ENCODE results near the gene IGF2BP2. TPM values are rescaled to one million over a fixed set of nuclear protein-coding genes. Genes with fewer than 3 reads are reported as not detected.
A peak's percentile ranks its signal among the peaks of the same experiment; 100 is the strongest.

IGF2BP2 gene
- total and polyA plus RNA-seq, 2 of the 4 experiments (the other 2 are of a cell fraction) = 23.4 to 88.2 TPM

DNA sequence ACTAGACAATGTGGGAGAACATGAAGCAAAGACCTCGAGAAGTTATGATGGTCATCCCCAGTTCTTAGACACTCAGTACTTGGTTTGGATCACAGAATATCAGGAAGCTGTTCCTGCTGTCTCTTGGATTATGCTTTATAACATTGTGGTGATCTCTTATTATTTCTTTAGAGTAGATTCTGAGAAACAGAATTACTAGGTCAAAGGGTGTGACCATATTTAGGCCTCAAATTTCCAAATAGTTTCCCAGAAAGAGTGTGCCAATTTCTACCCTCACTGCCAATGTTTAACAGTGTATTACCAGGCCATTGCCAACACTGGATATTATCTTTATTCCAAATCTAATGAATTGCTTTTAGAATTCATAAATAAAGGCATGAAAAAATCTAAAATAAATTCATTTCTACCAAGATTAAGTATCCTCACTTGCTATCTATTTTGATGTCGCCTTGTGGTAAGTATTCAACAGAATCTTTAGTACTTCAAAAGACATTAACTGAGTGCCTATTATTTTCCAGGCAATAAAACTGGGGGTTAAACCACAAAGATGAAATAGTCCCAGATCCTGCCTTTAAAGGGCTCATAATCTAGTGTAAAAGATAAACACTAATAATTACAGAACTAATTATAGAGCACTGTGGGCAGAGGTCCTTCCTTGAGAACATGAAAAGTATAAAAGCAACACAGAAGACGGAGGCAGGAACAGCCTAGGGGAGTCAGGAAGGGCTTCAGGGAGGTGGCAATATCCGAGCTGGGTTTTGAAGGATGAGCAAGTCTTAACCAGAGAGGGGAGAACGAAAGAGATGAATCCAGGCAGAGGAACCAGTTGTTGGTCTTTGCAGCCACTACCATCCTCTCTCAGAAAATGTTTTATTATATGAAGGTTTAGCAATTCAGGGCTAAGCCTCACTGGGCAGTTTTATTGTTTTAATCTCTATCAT is 86.8 kb downstream of the IGF2BP2 start:
- Histone ChIP-seq H4K8ac (ENCODE audit: low read depth in 2 of 2, low read length in 2 of 2) (peak overlapping the region; percentile 22 to 56; a peak in 2 of 4 replicates), H2AK9ac (replicated peaks; ENCODE audit: low read depth, low read length, poor library complexity) (no peak overlapping the region), H3K27me3 (ENCODE audit: control insufficient read depth, insufficient read depth, low read length) (no peaks in the 10 kb centered on the region), H3K4ac (ENCODE audit: low read depth, low read length) (peak overlapping the region; percentile 71), H4K5ac (ENCODE audit: low read depth, low read length) (no peak overlapping the region), H4K91ac (ENCODE audit: insufficient read depth, low read depth, low read length) (peak overlapping the region; percentile 66), H3K9me3 (ENCODE audit: control insufficient read depth, insufficient read depth, low read length) (no peaks in the 10 kb centered on the region), H3K18ac (ENCODE audit: low read depth, low read length) (peak overlapping the region; percentile 89), H3K9me1 (ENCODE audit: insufficient read depth, low read length) (peaks cover 17% of the 10 kb centered on the region), H3K79me1 (ENCODE audit: low read depth in 1 of 2, low read length in 2 of 2) (peaks cover 18 to 69% of the 10 kb centered on the region in 2 experiments), H3K56ac (ENCODE audit: extremely low read depth, insufficient read depth, low read length) (no peak overlapping the region), H3K9ac (ENCODE audit: low read depth, low read length) (no peak overlapping the region), H3K14ac (replicated peaks; ENCODE audit: low read depth, low read length) (peak overlapping the region; percentile 26), H2BK120ac (ENCODE audit: low read depth, low read length) (peak overlapping the region; percentile 48; the same call in 1 of the 2 replicates), H2BK20ac (ENCODE audit: low read depth, low read length) (peak overlapping the region; percentile 77), H3K27ac (ENCODE audit: insufficient read depth, low read length) (peak overlapping the region; percentile 66), H2AK5ac (ENCODE audit: low read depth, low read length) (peak overlapping the region; percentile 55; the same call in 1 of the 2 replicates), H4K20me1 (ENCODE audit: insufficient read depth, low read length) (peaks cover 79% of the 10 kb centered on the region), H3K4me2 (ENCODE audit: low read depth, low read length) (peak overlapping the region; percentile 56; the same call in 1 of the 2 replicates), H3K36me3 (ENCODE audit: control insufficient read depth, insufficient read depth, low read length) (peaks cover 2% of the 10 kb centered on the region; the same call in 1 of the 2 replicates), H2BK5ac (ENCODE audit: low read depth, low read length, poor library complexity, severe bottlenecking) (peak overlapping the region; percentile 62), H3K4me3 (ENCODE audit: insufficient read depth, low read depth, low read length) (no peak overlapping the region), H3K4me1 (ENCODE audit: control insufficient read depth, insufficient read depth, low read length) (peaks cover 30% of the 10 kb centered on the region), H2BK15ac (ENCODE audit: low read depth, low read length) (peak overlapping the region; percentile 20; the same call in 2 of the 3 replicates), H2AFZ (replicated peaks; ENCODE audit: low read length, poor library complexity) (no peak overlapping the region), H3K23ac (ENCODE audit: low read depth, low read length) (peak overlapping the region; percentile 74; the same call in 1 of the 2 replicates)
- intact Hi-C loops (cut with micrococcal nuclease) = no loop called here
- DNase-seq (no peak), ATAC-seq (ENCODE audit: low read depth) (no peak)
- BruUV-seq (replicated peaks) = no TSS peak
- in situ Hi-C loops (cut with MboI; ENCODE audit: low sequenced_read_pairs) = loop anchor here (5.0 to 10.0 kb wide), 2 partner anchors 74 to 187 kb away; no protein-coding TSS in a partner anchor
- WGBS, 2 experiments (ENCODE audit: extremely low coverage in 2 of 2, insufficient read length in 1 of 2) = no CpG with 5 or more reads among the region's 5 CpGs
- dilution Hi-C loops (cut with HindIII; ENCODE audit: low sequenced_read_pairs, unreplicated experiment) = no loop called here
- POLR2A ChIA-PET (ENCODE audit: unreplicated experiment) = no interaction called here
- CTCF ChIA-PET = interaction anchor here (1.4 kb wide), 1 partner anchor 78 kb away, joined by 3 read pairs; no protein-coding TSS in a partner anchor
- no peak for TF ChIP-seq BHLHE40 (IDR thresholded peaks at IDR 0.05; ENCODE audit: low read depth, low read length)
- TF ChIP-seq NFE2L2 (IDR thresholded peaks at IDR 0.05; ENCODE audit: low read depth, low read length) = no peak
- TF ChIP-seq POLR2A (IDR thresholded peaks at IDR 0.05; ENCODE audit: low read depth, low read length) = no peak
- TF ChIP-seq RFX5 (IDR thresholded peaks at IDR 0.05; ENCODE audit: low read depth, low read length) = no peak
- TF ChIP-seq, protein P1, sequence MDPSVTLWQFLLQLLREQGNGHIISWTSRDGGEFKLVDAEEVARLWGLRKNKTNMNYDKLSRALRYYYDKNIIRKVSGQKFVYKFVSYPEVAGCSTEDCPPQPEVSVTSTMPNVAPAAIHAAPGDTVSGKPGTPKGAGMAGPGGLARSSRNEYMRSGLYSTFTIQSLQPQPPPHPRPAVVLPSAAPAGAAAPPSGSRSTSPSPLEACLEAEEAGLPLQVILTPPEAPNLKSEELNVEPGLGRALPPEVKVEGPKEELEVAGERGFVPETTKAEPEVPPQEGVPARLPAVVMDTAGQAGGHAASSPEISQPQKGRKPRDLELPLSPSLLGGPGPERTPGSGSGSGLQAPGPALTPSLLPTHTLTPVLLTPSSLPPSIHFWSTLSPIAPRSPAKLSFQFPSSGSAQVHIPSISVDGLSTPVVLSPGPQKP (IDR thresholded peaks at IDR 0.05; ENCODE audit: borderline replicate concordance, low read depth, low read length) = no peak
- no peak for TF ChIP-seq RCOR1 (IDR thresholded peaks at IDR 0.05; ENCODE audit: insufficient replicate concordance, low read length)
- TF ChIP-seq CTCF (conservative IDR thresholded peaks at IDR 0.05; ENCODE audit: low read depth, low read length) = no peak
- no peak for TF ChIP-seq SMC3 (IDR thresholded peaks at IDR 0.05; ENCODE audit: low read depth, low read length)
- TF ChIP-seq MXI1 (IDR thresholded peaks at IDR 0.05; ENCODE audit: borderline replicate concordance, low read depth, low read length) = no peak
- no peak for TF ChIP-seq CEBPB (IDR thresholded peaks at IDR 0.05; ENCODE audit: low read depth, low read length)
- TF ChIP-seq, protein P2, sequence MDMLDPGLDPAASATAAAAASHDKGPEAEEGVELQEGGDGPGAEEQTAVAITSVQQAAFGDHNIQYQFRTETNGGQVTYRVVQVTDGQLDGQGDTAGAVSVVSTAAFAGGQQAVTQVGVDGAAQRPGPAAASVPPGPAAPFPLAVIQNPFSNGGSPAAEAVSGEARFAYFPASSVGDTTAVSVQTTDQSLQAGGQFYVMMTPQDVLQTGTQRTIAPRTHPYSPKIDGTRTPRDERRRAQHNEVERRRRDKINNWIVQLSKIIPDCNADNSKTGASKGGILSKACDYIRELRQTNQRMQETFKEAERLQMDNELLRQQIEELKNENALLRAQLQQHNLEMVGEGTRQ (IDR thresholded peaks at IDR 0.05; ENCODE audit: low read depth, low read length) = no peak
- TF ChIP-seq RAD21 (IDR thresholded peaks at IDR 0.05; ENCODE audit: low read length) = no peak
- no peak for TF ChIP-seq FOS (IDR thresholded peaks at IDR 0.05; ENCODE audit: low read depth, low read length)
